Measurements from ENCODE around the gene RRAGD.

The RRAGD gene

GRCh38 chr6:89375427-89376267 lies 36.4 kb downstream of the RRAGD start:
- no peak for DNase-seq

GRCh38 chr6:89372506-89372901 lies 39.6 kb downstream of the RRAGD start:
- no peak for DNase-seq

GRCh38 chr6:89371849-89372505 lies 40.1 kb downstream of the RRAGD start:
- DNase-seq = peak; percentile 62

GRCh38 chr6:89368999-89369398 lies 43.1 kb downstream of the RRAGD start:
- DNase-seq = no peak

GRCh38 chr6:89368107-89368506 lies 44.0 kb downstream of the RRAGD start:
- DNase-seq = peak; percentile 50

GRCh38 chr6:89364586-89364985 lies 47.5 kb downstream of the RRAGD start:
- no peak for DNase-seq

- DNase-seq = no peak
These were observed 50.9 kb downstream of the RRAGD start for GRCh38 chr6:89361171-89361570.

GRCh38 chr6:89360415-89360999 lies 51.6 kb downstream of the RRAGD start:
- no peak for DNase-seq

- no peak for DNase-seq
These were observed 52.5 kb downstream of the RRAGD start for GRCh38 chr6:89359561-89359960.

- DNase-seq = peak; percentile 68
These were observed 54.7 kb downstream of the RRAGD start for GRCh38 chr6:89357390-89357789.

- DNase-seq = no peak
These were observed 55.4 kb downstream of the RRAGD start for GRCh38 chr6:89356642-89357170.

GRCh38 chr6:89355511-89356194 lies 56.4 kb downstream of the RRAGD start:
- DNase-seq = no peak

- no peak for DNase-seq
These were observed 58.2 kb downstream of the RRAGD start for GRCh38 chr6:89353702-89354392.

- no peak for DNase-seq
These were observed 58.9 kb downstream of the RRAGD start for GRCh38 chr6:89353118-89353556.

- peak; percentile 51 for DNase-seq
These were observed 59.6 kb downstream of the RRAGD start, which contains the start of gene UBE2J1 for GRCh38 chr6:89352278-89353117. Gene UBE2J1 (minus strand): TSS chr6:89352722. CDS start chr6:89352569, 153 bp downstream.

GRCh38 chr6:89351671-89352277 lies 60.3 kb downstream of the RRAGD start:
- DNase-seq = no peak

- peak; percentile 16 for DNase-seq
These were observed 61.6 kb downstream of the RRAGD start for GRCh38 chr6:89350281-89350966.

- DNase-seq = no peak
These were observed 63.7 kb downstream of the RRAGD start for GRCh38 chr6:89348372-89348771.

- no peak for DNase-seq
These were observed 64.2 kb downstream of the RRAGD start for GRCh38 chr6:89347825-89348224.

GRCh38 chr6:89346433-89346832 lies 65.6 kb downstream of the RRAGD start:
- no peak for DNase-seq
